ENCODE results near the gene PHC3.

The PHC3 gene

GRCh38 chr3:170180079-170180907 lies 1.2 kb downstream of the PHC3 start:
- DNase-seq: no peak

DNA sequence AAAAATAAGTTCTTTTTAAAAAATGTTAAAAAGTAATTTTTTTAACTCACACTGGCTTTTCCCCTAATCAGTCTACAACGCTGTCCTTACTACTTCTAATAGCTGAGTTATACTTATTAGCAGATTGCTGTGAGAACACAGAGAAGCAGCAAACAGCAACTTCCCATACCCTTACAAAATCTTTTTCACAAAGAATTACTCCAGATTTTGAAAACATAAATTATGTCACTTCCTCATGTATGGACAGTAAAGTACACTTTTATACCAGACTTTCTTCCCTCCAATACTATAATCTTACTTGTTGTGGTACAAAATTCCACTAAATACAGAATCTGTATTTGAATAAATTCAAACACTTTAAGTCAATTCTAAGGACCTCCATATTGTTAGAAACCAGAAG lies 2.1 kb downstream of the PHC3 start:
- no peak for DNase-seq

DNA sequence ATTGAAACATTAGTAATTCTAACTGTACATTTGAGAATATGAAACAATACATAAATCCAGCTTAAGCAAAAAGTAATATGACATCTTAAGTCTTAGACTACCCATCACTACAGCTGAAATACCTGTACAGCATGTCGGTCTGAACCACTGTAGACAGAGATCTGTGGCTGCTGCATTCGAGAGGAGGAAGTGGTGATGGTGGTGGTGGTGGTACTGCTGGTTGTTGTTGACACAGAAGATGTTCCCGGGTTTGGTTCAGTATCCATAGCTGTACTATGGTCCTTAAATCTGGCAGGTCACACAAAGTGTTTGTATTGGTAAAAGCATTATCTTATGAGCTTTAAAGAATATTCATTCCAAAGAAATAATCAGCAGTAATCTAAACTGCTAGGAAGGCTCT lies 2.9 kb downstream of the PHC3 start:
- no peak for DNase-seq

DNA sequence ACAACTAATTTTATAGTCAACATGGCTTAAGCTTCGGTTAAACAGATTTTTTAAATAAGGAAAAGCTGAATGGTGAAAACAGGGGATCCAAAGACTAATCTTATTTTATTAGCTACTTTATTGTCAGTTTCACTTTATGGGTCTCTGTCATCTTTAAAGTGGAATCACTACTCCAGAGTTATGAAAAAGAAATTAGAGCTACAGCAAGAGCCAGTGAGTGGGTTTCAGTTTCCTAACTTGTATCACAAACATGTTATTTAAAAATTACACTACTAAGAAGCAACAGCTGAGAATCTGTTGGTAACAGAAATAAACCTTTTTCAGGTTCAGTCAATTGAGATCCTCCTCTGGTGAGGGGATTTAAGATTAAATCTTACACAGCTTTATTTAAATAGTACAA lies 10.0 kb downstream of the PHC3 start:
- DNase-seq: no peak

- DNase-seq: no peak
Observed at GRCh38 chr3:170164717-170165116, 16.8 kb downstream of the PHC3 start.

GRCh38 chr3:170163956-170164645 lies 17.4 kb downstream of the PHC3 start:
- no peak for DNase-seq

- DNase-seq: no peak
Observed at GRCh38 chr3:170162630-170163029, 18.9 kb downstream of the PHC3 start.

DNA sequence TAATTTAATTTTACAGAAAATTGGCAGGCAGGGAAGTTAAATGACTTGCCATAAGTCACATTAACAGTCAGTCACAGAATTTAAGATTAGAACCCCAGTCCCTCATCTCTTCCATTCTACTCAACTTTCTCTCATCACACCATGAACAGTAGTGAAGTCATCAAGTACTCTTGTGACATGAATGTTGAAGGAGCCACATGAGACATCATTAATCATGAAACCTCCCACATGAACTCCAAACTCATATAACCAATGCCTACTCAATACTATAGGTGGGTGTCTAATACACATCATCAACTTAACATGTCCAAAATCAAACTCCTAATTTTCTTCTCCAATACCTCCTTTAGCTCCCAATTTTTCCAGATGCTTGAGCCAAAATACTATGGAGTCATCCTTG lies 19.5 kb downstream of the PHC3 start:
- DNase-seq: no peak

DNA sequence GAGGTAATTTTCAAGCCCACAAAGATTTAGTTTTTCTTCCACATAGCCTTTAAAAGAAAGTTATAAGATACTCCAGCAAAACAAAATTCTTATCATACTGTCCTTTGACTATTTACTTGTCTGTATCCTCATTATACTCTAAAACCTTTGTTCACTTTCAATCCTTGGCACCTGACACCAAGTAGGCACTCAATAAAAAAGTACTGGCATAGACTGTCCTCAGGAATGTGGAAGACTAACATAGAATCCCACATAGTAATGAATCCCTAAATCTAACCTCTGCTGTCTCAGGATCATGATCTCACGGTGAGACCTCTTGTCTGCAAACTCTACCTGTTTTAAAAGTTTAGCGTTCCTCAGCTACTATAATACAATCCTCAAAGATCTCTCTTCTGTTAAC lies 21.6 kb downstream of the PHC3 start:
- no peak for DNase-seq

- DNase-seq: no peak
Observed at GRCh38 chr3:170159459-170159858, 22.1 kb downstream of the PHC3 start.

DNA sequence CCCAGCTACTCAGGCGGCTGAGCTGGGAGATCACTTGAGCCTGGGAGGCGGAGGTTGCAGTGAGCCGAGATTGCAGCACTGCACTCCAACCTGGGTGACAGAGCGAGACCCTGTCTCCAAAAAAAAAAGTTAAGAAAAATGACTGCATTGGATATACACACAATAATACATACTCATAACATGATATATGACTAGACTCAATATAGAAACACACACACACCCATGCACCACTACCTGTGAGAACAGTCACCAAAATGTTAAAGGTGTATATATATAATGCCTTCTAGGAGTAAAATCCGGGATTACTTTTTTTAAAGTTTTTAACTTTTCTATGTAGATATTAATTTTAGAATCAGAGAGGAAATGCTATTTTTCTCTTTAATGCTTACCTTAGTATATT lies 25.9 kb downstream of the PHC3 start:
- no peak for DNase-seq

DNA sequence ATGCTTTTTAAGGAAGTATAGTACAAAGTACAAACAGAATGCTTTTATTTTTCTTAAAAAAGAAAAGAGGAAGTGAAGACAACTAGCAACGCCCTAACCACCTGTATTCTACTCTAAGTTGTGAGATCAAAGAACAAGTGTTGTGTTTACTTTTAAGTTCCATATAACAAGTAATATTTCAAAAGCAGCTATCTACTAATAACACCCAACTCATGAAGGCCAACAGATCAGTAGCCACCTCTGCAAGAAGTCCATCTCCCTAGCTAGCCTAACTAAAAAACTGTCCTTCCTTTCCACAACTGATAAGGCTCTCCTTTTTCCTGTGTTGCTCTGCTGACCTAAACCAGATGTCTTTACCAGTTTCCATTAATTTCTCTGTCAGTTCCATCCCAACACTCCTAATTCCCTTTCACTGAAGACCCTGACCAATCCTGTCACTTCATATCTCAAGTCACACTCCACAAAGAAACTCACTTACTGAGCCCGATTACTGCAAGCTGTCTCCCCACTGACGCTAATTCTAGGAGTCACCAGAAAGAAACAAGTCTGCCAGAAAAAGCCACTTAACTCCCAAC lies 26.9 kb downstream of the PHC3 start:
- no peak for DNase-seq

DNA sequence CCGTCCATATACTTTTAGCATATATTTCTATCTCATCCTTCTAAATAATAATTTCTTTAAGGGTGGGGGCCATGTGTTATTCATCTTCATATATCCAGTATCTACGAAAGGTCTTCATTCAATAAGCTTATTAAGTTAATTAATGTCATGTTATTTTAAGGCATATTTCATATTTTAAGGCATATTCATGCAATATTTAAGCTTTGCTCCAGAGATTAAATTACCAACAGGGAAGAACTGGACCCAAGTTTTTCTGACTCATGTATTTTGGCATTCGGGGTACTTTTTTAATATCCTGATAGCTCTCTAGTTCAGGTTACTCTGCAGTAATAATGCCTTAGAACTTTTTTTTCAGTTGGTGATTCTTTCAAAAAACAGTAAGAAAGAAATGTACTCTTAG lies 27.4 kb downstream of the PHC3 start:
- DNase-seq: no peak

- no peak for DNase-seq
Observed at GRCh38 chr3:170151536-170151935, 30.0 kb downstream of the PHC3 start.

- DNase-seq: no peak
Observed at GRCh38 chr3:170149016-170149415, 32.5 kb downstream of the PHC3 start.

DNA sequence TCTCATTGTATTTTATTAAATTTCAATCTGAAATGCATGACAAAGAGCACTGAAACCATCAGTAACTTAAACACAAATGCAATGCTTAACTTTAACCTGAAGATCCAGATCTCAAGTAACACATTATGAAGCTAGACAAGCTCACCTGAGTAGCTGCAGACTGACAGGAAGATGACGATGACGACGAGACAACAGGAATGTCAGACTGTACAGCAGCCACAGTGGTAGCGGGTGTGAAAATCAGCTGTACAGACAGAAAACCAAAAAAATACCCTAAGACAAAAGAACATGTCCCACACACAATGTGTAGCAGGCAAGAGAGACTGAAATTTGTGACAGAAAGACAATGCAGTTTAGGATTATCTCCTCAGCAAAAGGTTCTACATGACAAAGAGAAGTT lies 36.3 kb downstream of the PHC3 start:
- no peak for DNase-seq

GRCh38 chr3:170144437-170144843 lies 37.1 kb downstream of the PHC3 start:
- DNase-seq: no peak

DNA sequence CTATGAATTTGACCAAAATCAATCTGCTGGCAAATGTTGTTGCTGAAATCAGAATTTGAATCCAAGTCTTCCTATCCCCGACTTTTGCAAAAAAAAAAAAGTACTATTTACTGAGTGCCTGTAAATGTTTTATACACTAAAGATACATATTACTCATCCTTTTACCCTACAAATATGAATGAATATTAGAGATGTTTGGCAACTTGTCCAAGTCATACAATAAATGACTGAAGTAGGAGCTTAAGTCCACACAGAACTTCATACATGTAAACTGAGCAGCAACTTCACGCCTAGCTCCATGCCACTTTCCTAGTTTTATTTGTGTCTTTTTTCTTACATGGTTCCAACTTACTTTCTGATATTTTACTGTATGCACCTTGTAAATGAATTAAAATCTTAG lies 39.2 kb downstream of the PHC3 start:
- no peak for DNase-seq

GRCh38 chr3:170137986-170138385 lies 43.5 kb downstream of the PHC3 start:
- no peak for DNase-seq

- DNase-seq: no peak
Observed at GRCh38 chr3:170132335-170132734, 49.2 kb downstream of the PHC3 start.

DNA sequence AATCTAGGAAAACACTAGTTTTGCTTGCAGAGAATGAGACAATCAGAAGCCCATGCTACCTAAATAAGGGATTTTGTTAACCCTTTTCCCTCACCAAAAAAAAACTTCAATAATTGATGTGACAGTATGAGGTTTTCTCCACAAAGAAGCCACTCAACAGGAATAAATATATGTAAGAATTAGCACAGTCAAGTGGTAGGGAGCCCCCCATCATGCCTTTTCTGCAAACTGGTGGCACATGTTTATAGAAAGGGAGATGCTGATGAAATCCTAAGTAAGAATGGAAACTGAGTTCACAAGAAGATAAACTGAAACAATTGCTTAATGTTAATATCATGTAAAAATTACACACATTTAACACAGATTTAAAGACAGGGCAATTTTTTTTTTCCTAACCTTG lies 51.0 kb downstream of the PHC3 start:
- no peak for DNase-seq

GRCh38 chr3:170128977-170129431 lies 52.5 kb downstream of the PHC3 start:
- DNase-seq: no peak

DNA sequence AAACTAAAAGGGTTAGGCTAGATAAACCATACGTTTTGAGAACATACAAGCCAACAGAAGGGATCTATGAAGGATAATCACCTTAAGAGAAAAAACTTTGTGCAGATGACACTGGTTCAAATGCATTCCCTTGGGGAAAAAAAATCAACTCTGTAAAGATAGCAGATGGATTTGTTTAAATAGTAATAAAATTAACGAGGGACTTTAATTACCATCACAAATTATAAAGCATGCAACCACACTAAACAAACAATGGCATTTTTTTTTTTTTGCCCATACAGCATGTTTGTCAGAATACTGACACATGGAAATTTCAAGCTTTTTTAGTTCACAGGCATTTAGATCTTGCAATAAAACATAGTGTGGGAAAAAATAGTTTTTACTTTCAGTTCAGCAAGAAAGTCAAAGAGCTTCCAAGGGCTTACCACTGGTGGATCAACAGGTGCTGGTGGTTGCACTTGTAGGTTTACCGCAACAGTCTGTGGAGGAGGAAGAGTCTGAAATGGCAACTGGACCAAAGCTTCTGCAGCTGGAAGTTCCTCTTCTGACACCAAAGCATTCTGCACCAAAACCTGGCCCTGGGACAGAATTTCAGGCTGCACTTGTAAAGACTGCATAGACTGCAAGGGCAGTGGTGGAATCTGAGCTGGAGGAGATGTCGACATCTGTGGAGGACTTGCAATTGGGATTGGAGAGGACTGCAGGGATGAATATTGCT lies 53.1 kb downstream of the PHC3 start:
- no peak for DNase-seq

- DNase-seq: no peak
Observed at GRCh38 chr3:170117134-170117533, 64.4 kb downstream of the PHC3 start.

All from NCI-H1436 (cell line).